ENCODE measurements around the gene PTPRG.

GRCh38 chr3:61594144-61594963, 33.0 kb downstream of the PTPRG start:
- TF ChIP-seq EZH2 (IDR thresholded peaks at IDR 0.05; ENCODE audit: low read length, missing control alignments) (no peak), CTCF (conservative IDR thresholded peaks at IDR 0.05 in 1 of 2, IDR thresholded peaks at IDR 0.05 in 1 of 2; ENCODE audit: low read depth in 1 of 2, low read length in 2 of 2) (no peak)
